Measurements from ENCODE around the gene HCRTR1.

HCRTR1 gene

GRCh38 chr1:31625561-31626222 is 8.2 kb downstream of the HCRTR1 start:
- no peak overlapping the region for H3K4me2 ChIP-seq (ENCODE audit: low read length)
- H3K36me3 ChIP-seq (ENCODE audit: insufficient read depth, low read length) = peaks cover 28% of the 10 kb centered on the region
- H3K4me1 ChIP-seq (ENCODE audit: control insufficient read depth, insufficient read depth, low read length) = peaks cover 33% of the 10 kb centered on the region
- no peak overlapping the region for H3K4me3 ChIP-seq (ENCODE audit: low read length)
- no peaks in the 10 kb centered on the region for H3K27me3 ChIP-seq (ENCODE audit: control insufficient read depth, insufficient read depth, low read length)
- H3K9ac ChIP-seq (ENCODE audit: low read depth, low read length) = no peak overlapping the region
- no peaks in the 10 kb centered on the region for H3K9me3 ChIP-seq (replicated peaks; ENCODE audit: low read length)

- peaks cover 36% of the 10 kb centered on the region for H3K36me3 ChIP-seq (ENCODE audit: insufficient read depth, low read length)
- peak overlapping the region; percentile 27 for H3K9ac ChIP-seq (ENCODE audit: low read depth, low read length)
- H3K4me1 ChIP-seq (ENCODE audit: control insufficient read depth, insufficient read depth, low read length) = peaks cover 33% of the 10 kb centered on the region
Observed at GRCh38 chr1:31626223-31627207, 9.0 kb downstream of the HCRTR1 start.

GRCh38 chr1:31627301-31627929 is 9.9 kb downstream of the HCRTR1 start:
- Histone ChIP-seq H3K9me3 (replicated peaks; ENCODE audit: low read length) (no peaks in the 10 kb centered on the region), H3K4me2 (ENCODE audit: low read length) (peak overlapping the region; percentile 70), H3K4me1 (ENCODE audit: control insufficient read depth, insufficient read depth, low read length) (peaks cover 33% of the 10 kb centered on the region), H3K9ac (ENCODE audit: low read depth, low read length) (peak overlapping the region; percentile 3), H3K4me3 (ENCODE audit: low read length) (no peak overlapping the region), H3K36me3 (ENCODE audit: insufficient read depth, low read length) (peaks cover 44% of the 10 kb centered on the region), H3K27me3 (ENCODE audit: control insufficient read depth, insufficient read depth, low read length) (no peaks in the 10 kb centered on the region)

More at GRCh38 chr1:31626223-31627207, 9.0 kb downstream of the HCRTR1 start:
- H3K9me3 ChIP-seq (replicated peaks; ENCODE audit: low read length) = no peaks in the 10 kb centered on the region
- peak overlapping the region; percentile 31 for H3K4me3 ChIP-seq (ENCODE audit: low read length)
- peak overlapping the region; percentile 70 for H3K4me2 ChIP-seq (ENCODE audit: low read length)
- no peaks in the 10 kb centered on the region for H3K27me3 ChIP-seq (ENCODE audit: control insufficient read depth, insufficient read depth, low read length)

- Histone ChIP-seq H3K27me3 (ENCODE audit: control insufficient read depth, insufficient read depth, low read length) (no peaks in the 10 kb centered on the region), H3K9me3 (replicated peaks; ENCODE audit: low read length) (no peaks in the 10 kb centered on the region), H3K9ac (ENCODE audit: low read depth, low read length) (peak overlapping the region; percentile 3), H3K4me3 (ENCODE audit: low read length) (no peak overlapping the region), H3K4me1 (ENCODE audit: control insufficient read depth, insufficient read depth, low read length) (peaks cover 33% of the 10 kb centered on the region), H3K36me3 (ENCODE audit: insufficient read depth, low read length) (peaks cover 51% of the 10 kb centered on the region), H3K4me2 (ENCODE audit: low read length) (peak overlapping the region; percentile 70)
Observed at GRCh38 chr1:31627930-31628559, 10.6 kb downstream of the HCRTR1 start.

- no peaks in the 10 kb centered on the region for H3K9me3 ChIP-seq (replicated peaks; ENCODE audit: low read length)
- H3K4me1 ChIP-seq (ENCODE audit: control insufficient read depth, insufficient read depth, low read length) = peaks cover 33% of the 10 kb centered on the region
- H3K36me3 ChIP-seq (ENCODE audit: insufficient read depth, low read length) = peaks cover 55% of the 10 kb centered on the region
- no peaks in the 10 kb centered on the region for H3K27me3 ChIP-seq (ENCODE audit: control insufficient read depth, insufficient read depth, low read length)
- no peak overlapping the region for H3K4me3 ChIP-seq (ENCODE audit: low read length)
- no peak overlapping the region for H3K4me2 ChIP-seq (ENCODE audit: low read length)
- no peak overlapping the region for H3K9ac ChIP-seq (ENCODE audit: low read depth, low read length)
Observed at GRCh38 chr1:31628931-31629556, 11.6 kb downstream of the HCRTR1 start.

- Histone ChIP-seq H3K4me3 (ENCODE audit: low read length) (no peak overlapping the region), H3K4me1 (ENCODE audit: control insufficient read depth, insufficient read depth, low read length) (peaks cover 8% of the 10 kb centered on the region), H3K27me3 (ENCODE audit: control insufficient read depth, insufficient read depth, low read length) (no peaks in the 10 kb centered on the region)
Observed at GRCh38 chr1:31632649-31633048, 15.2 kb downstream of the HCRTR1 start.

GRCh38 chr1:31633117-31633516 is 15.6 kb downstream of the HCRTR1 start:
- peaks cover 61% of the 10 kb centered on the region for H3K36me3 ChIP-seq (ENCODE audit: insufficient read depth, low read length)
- no peak overlapping the region for H3K9ac ChIP-seq (ENCODE audit: low read depth, low read length)
- H3K4me2 ChIP-seq (ENCODE audit: low read length) = no peak overlapping the region
- no peaks in the 10 kb centered on the region for H3K27me3 ChIP-seq (ENCODE audit: control insufficient read depth, insufficient read depth, low read length)
- no peaks in the 10 kb centered on the region for H3K9me3 ChIP-seq (replicated peaks; ENCODE audit: low read length)
- no peak overlapping the region for H3K4me3 ChIP-seq (ENCODE audit: low read length)
- peaks cover 3% of the 10 kb centered on the region for H3K4me1 ChIP-seq (ENCODE audit: control insufficient read depth, insufficient read depth, low read length)

More at GRCh38 chr1:31632649-31633048, 15.2 kb downstream of the HCRTR1 start:
- Histone ChIP-seq H3K9ac (ENCODE audit: low read depth, low read length) (no peak overlapping the region), H3K4me2 (ENCODE audit: low read length) (no peak overlapping the region), H3K36me3 (ENCODE audit: insufficient read depth, low read length) (peaks cover 64% of the 10 kb centered on the region), H3K9me3 (replicated peaks; ENCODE audit: low read length) (no peaks in the 10 kb centered on the region)

GRCh38 chr1:31637915-31638673 is 20.6 kb downstream of the HCRTR1 start:
- H3K4me1 ChIP-seq (ENCODE audit: control insufficient read depth, insufficient read depth, low read length) = peaks cover 12% of the 10 kb centered on the region
- no peaks in the 10 kb centered on the region for H3K27me3 ChIP-seq (ENCODE audit: control insufficient read depth, insufficient read depth, low read length)
- H3K36me3 ChIP-seq (ENCODE audit: insufficient read depth, low read length) = peaks cover 13% of the 10 kb centered on the region
- H3K9me3 ChIP-seq (replicated peaks; ENCODE audit: low read length) = no peaks in the 10 kb centered on the region
- no peak overlapping the region for H3K4me2 ChIP-seq (ENCODE audit: low read length)
- H3K4me3 ChIP-seq (ENCODE audit: low read length) = no peak overlapping the region
- H3K9ac ChIP-seq (ENCODE audit: low read depth, low read length) = no peak overlapping the region

- Histone ChIP-seq H3K9me3 (replicated peaks; ENCODE audit: low read length) (no peaks in the 10 kb centered on the region), H3K4me1 (ENCODE audit: control insufficient read depth, insufficient read depth, low read length) (peaks cover 20% of the 10 kb centered on the region), H3K4me3 (ENCODE audit: low read length) (no peak overlapping the region), H3K27me3 (ENCODE audit: control insufficient read depth, insufficient read depth, low read length) (no peaks in the 10 kb centered on the region), H3K4me2 (ENCODE audit: low read length) (peak overlapping the region; percentile 27), H3K9ac (ENCODE audit: low read depth, low read length) (no peak overlapping the region), H3K36me3 (ENCODE audit: insufficient read depth, low read length) (peaks cover 3% of the 10 kb centered on the region)
Observed at GRCh38 chr1:31639543-31639942, 22.1 kb downstream of the HCRTR1 start.

GRCh38 chr1:31640179-31640578 is 22.7 kb downstream of the HCRTR1 start:
- H3K27me3 ChIP-seq (ENCODE audit: control insufficient read depth, insufficient read depth, low read length) = no peaks in the 10 kb centered on the region
- peaks cover 20% of the 10 kb centered on the region for H3K4me1 ChIP-seq (ENCODE audit: control insufficient read depth, insufficient read depth, low read length)

More at GRCh38 chr1:31640179-31640578, 22.7 kb downstream of the HCRTR1 start:
- Histone ChIP-seq H3K9me3 (replicated peaks; ENCODE audit: low read length) (no peaks in the 10 kb centered on the region), H3K4me2 (ENCODE audit: low read length) (no peak overlapping the region), H3K36me3 (ENCODE audit: insufficient read depth, low read length) (no peaks in the 10 kb centered on the region), H3K9ac (ENCODE audit: low read depth, low read length) (no peak overlapping the region), H3K4me3 (ENCODE audit: low read length) (no peak overlapping the region)

Measured in skeletal muscle satellite cell (primary cell).